OCI-LY7 (cell line): ENCODE results near the gene DCLK1. TPM values are rescaled to one million over a fixed set of nuclear protein-coding genes. Genes with fewer than 3 reads are reported as not detected.

Source experiments
- BruUV-seq: library from RNA; stranded (reverse); fragments of 400-500 nt; replicated peaks from 2 replicates; lab custom pipeline; 2021; lab: Mats Ljungman, UMichigan
- CTCF ChIA-PET: fragments of 300-600 bp; sonication (Branson Sonifier 250); formaldehyde crosslinking; loops from one replicate; lab custom pipeline; 2022; ENCODE audit warnings: antibody characterized with exemption; ENCODE audit not compliant: unreplicated experiment; lab: Charles Lee
- POLR2A ChIA-PET: fragments of 300-600 bp; sonication (Branson Sonifier 250); formaldehyde crosslinking; loops from one replicate; lab custom pipeline; 2022; ENCODE audit warnings: antibody characterized with exemption; lab: Charles Lee
- DNase-seq: peaks from one replicate; pipeline ENCODE4 v3.0.0-alpha.2; 2015; ENCODE audit warnings: low spot score
- H2AFZ ChIP-seq: fragments of 200-600 bp; sonication (generic), shearing (Covaris generic); 2 replicates; pipeline ENCODE4 v1.6.1; 2014; ENCODE audit warnings: mild to moderate bottlenecking, antibody characterized with exemption, low read length, moderate library complexity
- H3K27ac ChIP-seq: fragments of 200-600 bp; sonication (generic); 2 replicates; pipeline ENCODE4 v1.5.1; 2014; ENCODE audit warnings: mixed run types, low read depth, mild to moderate bottlenecking, moderate library complexity, low read length, inconsistent platforms; ENCODE audit not compliant: poor library complexity, severe bottlenecking
- H3K36me3 ChIP-seq: fragments of 200-600 bp; sonication (generic); 2 replicates; pipeline ENCODE4 v1.6.1; 2014; ENCODE audit warnings: mild to moderate bottlenecking, antibody characterized with exemption, low read length, moderate library complexity, mixed read lengths; ENCODE audit not compliant: insufficient read depth
- H3K4me1 ChIP-seq: fragments of 200-600 bp; sonication (generic); 2 replicates; pipeline ENCODE4 v1.5.1; 2014; ENCODE audit warnings: mild to moderate bottlenecking, low read length; ENCODE audit not compliant: insufficient read depth, poor library complexity, severe bottlenecking
- H3K4me2 ChIP-seq: fragments of 200-600 bp; sonication (generic); 2 replicates; pipeline ENCODE4 v1.6.1; 2014; ENCODE audit warnings: mild to moderate bottlenecking, low read length
- H3K4me3 ChIP-seq: fragments of 200-600 bp; sonication (generic); 2 replicates; pipeline ENCODE4 v1.5.1; 2014; ENCODE audit warnings: mild to moderate bottlenecking, low read depth, low read length; ENCODE audit not compliant: poor library complexity, severe bottlenecking
- H3K79me2 ChIP-seq: fragments of 200-600 bp; sonication (generic); 2 replicates; pipeline ENCODE4 v1.6.1; 2016; ENCODE audit warnings: low read depth, mild to moderate bottlenecking, low read length, moderate library complexity, mixed read lengths; ENCODE audit not compliant: insufficient read depth
- H3K9me2 ChIP-seq: fragments of 200-600 bp; sonication (generic); 2 replicates; pipeline ENCODE4 v1.6.1; 2016; ENCODE audit warnings: mild to moderate bottlenecking, low read length, mixed read lengths; ENCODE audit not compliant: insufficient read depth
- H3K9me3 ChIP-seq: fragments of 200-600 bp; sonication (generic); 2 replicates; pipeline ENCODE4 v1.6.1; 2014; ENCODE audit warnings: mild to moderate bottlenecking, mixed run types, low read length, mixed read lengths
- H4K20me1 ChIP-seq: fragments of 200-600 bp; sonication (generic); 2 replicates; pipeline ENCODE4 v1.6.1; 2014; ENCODE audit warnings: mild to moderate bottlenecking, antibody characterized with exemption, low read length, moderate library complexity, mixed read lengths; ENCODE audit not compliant: insufficient read depth
- CTCF ChIP-seq: fragments of 200-600 bp; sonication (generic); conservative IDR thresholded peaks from 2 replicates; pipeline ENCODE4 v1.5.1; 2014; ENCODE audit warnings: mild to moderate bottlenecking, antibody characterized with exemption, low read length, moderate library complexity, mixed read lengths
- EZH2phosphoT487 ChIP-seq: fragments of 200-600 bp; sonication (generic); IDR thresholded peaks from 2 replicates; pipeline ENCODE4 v1.6.1; 2018; ENCODE audit warnings: low read depth, borderline replicate concordance, mild to moderate bottlenecking, mixed run types, antibody characterized with exemption, low read length, moderate library complexity, mixed read lengths
- intact Hi-C: fragments of 100-400 bp; cut with micrococcal nuclease; formaldehyde crosslinking; loops from one replicate; pipeline ENCODE4 v1.10.0; 2022; ENCODE audit not compliant: unreplicated experiment
- total RNA-seq, 2 experiments: library from RNA; depleted of rRNA in 1 of 2; stranded (reverse); fragments of >200 nt in 1 of 2; shearing (Covaris generic) in 1 of 2; gene quantifications; 2 replicates each; pipeline ENCODE4 v1.2.3, GENCODE V29; 2014 to 2022

The DCLK1 gene
- total RNA-seq, 2 experiments from 2014 or later, result not detected

GRCh38 chr13:35722458-35723052 is 408.6 kb downstream of the DCLK1 start:
- H2AFZ ChIP-seq, result no peak overlapping the region
- H4K20me1 ChIP-seq, result no peaks in the 10 kb centered on the region
- H3K79me2 ChIP-seq, result no peaks in the 10 kb centered on the region
- CTCF ChIA-PET, result no interaction called here
- no peaks in the 10 kb centered on the region for H3K9me3 ChIP-seq
- H3K4me3 ChIP-seq, result no peak overlapping the region
- intact Hi-C loops, result loop anchor here (10.0 kb wide), 1 partner anchor 558 kb away; no protein-coding TSS in a partner anchor
- no peaks in the 10 kb centered on the region for H3K36me3 ChIP-seq
- no peaks in the 10 kb centered on the region for H3K4me1 ChIP-seq
- H3K4me2 ChIP-seq, result no peak overlapping the region
- POLR2A ChIA-PET, result no interaction called here
- no peak overlapping the region for H3K27ac ChIP-seq
- no TSS peak for BruUV-seq
- no peaks in the 10 kb centered on the region for H3K9me2 ChIP-seq
- DNase-seq, result no peak
- TF ChIP-seq CTCF (no peak), EZH2phosphoT487 (no peak)

GRCh38 chr13:35720690-35721554 is 410.3 kb downstream of the DCLK1 start:
- Histone ChIP-seq H2AFZ (no peak overlapping the region), H3K27ac (no peak overlapping the region), H4K20me1 (no peaks in the 10 kb centered on the region), H3K4me3 (no peak overlapping the region), H3K4me2 (0 out of 2 replicates have a peak overlapping the region, but pooled peaks have one; percentile 13), H3K79me2 (no peaks in the 10 kb centered on the region), H3K4me1 (no peaks in the 10 kb centered on the region), H3K36me3 (no peaks in the 10 kb centered on the region), H3K9me2 (no peaks in the 10 kb centered on the region), H3K9me3 (no peaks in the 10 kb centered on the region)
- ChIA-PET CTCF (no interaction called here), POLR2A (no interaction called here)
- DNase-seq, result peak; percentile 33
- intact Hi-C loops, result loop anchor here (2.0 to 10.0 kb wide), 2 partner anchors 90 to 556 kb away; no protein-coding TSS in a partner anchor
- TF ChIP-seq CTCF (peak; percentile 89), EZH2phosphoT487 (no peak)
- BruUV-seq, result no TSS peak
